ENCODE measurements around the gene SLC6A9. TPM values are rescaled to one million over a fixed set of nuclear protein-coding genes. Genes with fewer than 3 reads are reported as not detected.
A peak's percentile ranks its signal among the peaks of the same experiment; 100 is the strongest.

SLC6A9 gene
- total and polyA plus RNA-seq, 4 experiments from 2014 or later, result 0.75 to 0.84 TPM; not detected in 2

DNA sequence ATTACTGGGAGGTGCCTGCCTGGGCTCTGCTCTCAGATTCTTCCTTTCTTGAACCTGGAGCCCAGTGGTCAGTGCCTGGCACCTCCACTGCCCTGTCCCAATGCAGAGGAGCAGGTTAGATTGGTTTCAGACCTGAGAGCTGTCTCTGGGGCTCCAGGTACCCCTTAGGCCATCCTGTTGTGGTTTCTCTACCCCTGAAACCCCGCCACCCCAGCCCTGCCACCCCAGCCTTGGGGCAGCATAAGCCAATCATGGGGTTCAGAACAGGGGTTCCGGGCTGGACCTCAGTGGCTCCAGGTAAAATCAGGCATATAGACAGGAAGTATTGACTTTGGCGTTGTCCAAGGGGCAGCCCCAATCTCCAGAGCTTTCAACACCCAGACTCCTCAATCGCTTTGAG, 3.2 kb upstream of the SLC6A9 start:
- H3K27me3 ChIP-seq (ENCODE audit: insufficient read depth, low read length), result no peaks in the 10 kb centered on the region
- H3K27ac ChIP-seq (ENCODE audit: low read depth, low read length), result no peak overlapping the region
- no peak for DNase-seq
- H3K36me3 ChIP-seq (ENCODE audit: insufficient read depth, low read length), result no peaks in the 10 kb centered on the region
- peaks cover 0 to 2% of the 10 kb centered on the region in 2 donors for H3K36me3 Mint-ChIP-seq
- CTCF ChIA-PET (ENCODE audit: partially characterized antibody), result interaction anchor here (1.0 to 11.7 kb wide), 5 partner anchors 12 to 89 kb away, joined by 3 to 225 read pairs (median 6); no protein-coding TSS in a partner anchor
- no peak overlapping the region for H3K4me3 Mint-ChIP-seq
- no peaks in the 10 kb centered on the region for H3K9me3 ChIP-seq (ENCODE audit: control insufficient read depth in 1 of 2, low read length in 2 of 2)
- intact Hi-C loops (cut with micrococcal nuclease), result no loop called here
- no peaks in the 10 kb centered on the region for H3K9me3 Mint-ChIP-seq
- peaks cover 12% of the 10 kb centered on the region for H3K4me1 ChIP-seq (ENCODE audit: insufficient read depth, low read length)
- H3K27me3 Mint-ChIP-seq, result no peaks in the 10 kb centered on the region
- peaks cover 10 to 33% (median 14%) of the 10 kb centered on the region in 4 donors for H3K4me1 Mint-ChIP-seq
- POLR2A ChIA-PET (ENCODE audit: partially characterized antibody), result no interaction called here
- no peak overlapping the region for H3K27ac Mint-ChIP-seq
- no peak overlapping the region for H3K4me3 ChIP-seq (ENCODE audit: low read length in 2 of 2)

DNA sequence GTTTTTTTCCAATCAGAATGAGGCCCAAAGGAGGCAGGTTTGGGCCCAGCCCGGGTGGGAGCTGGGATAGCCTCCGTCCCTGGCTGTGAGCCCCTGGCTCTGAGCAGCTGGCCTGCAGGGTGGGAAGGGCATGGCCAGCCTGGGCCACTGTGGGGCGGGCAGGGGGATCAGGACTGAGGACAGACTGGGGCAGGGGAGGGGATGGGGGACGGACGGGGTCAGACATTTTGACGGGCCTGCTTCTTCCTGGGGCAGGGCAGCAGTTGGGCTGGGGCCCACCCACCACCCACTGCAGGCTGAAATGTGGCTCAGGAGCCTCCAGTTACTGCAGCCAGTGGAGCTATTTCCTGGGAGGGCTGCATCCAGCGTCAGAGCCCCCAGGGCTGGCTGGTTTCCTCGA, 2.5 kb upstream of the SLC6A9 start:
- Histone ChIP-seq H3K4me1 (ENCODE audit: insufficient read depth, low read length) (peaks cover 18% of the 10 kb centered on the region), H3K27ac (ENCODE audit: low read depth, low read length) (no peak overlapping the region), H3K27me3 (ENCODE audit: insufficient read depth, low read length) (no peaks in the 10 kb centered on the region), H3K9me3 (ENCODE audit: control insufficient read depth in 1 of 2, low read length in 2 of 2) (no peaks in the 10 kb centered on the region), H3K4me3 (ENCODE audit: low read length in 2 of 2) (no peak overlapping the region), H3K36me3 (ENCODE audit: insufficient read depth, low read length) (no peaks in the 10 kb centered on the region)
- intact Hi-C loops (cut with micrococcal nuclease), result no loop called here
- no peak for DNase-seq
- Mint-ChIP-seq H3K27me3 (no peaks in the 10 kb centered on the region), H3K4me3 (peak overlapping the region in 1 of 8 donors; percentile 43), H3K36me3 (peaks cover 0 to 2% of the 10 kb centered on the region in 2 donors), H3K4me1 (peaks cover 14 to 36% (median 20%) of the 10 kb centered on the region in 4 donors), H3K27ac (no peak overlapping the region), H3K9me3 (no peaks in the 10 kb centered on the region)
- ChIA-PET POLR2A (ENCODE audit: partially characterized antibody) (no interaction called here), CTCF (ENCODE audit: partially characterized antibody) (interaction anchor here (0.8 to 11.7 kb wide), 5 partner anchors 12 to 103 kb away, joined by 3 to 225 read pairs (median 3); no protein-coding TSS in a partner anchor)

DNA sequence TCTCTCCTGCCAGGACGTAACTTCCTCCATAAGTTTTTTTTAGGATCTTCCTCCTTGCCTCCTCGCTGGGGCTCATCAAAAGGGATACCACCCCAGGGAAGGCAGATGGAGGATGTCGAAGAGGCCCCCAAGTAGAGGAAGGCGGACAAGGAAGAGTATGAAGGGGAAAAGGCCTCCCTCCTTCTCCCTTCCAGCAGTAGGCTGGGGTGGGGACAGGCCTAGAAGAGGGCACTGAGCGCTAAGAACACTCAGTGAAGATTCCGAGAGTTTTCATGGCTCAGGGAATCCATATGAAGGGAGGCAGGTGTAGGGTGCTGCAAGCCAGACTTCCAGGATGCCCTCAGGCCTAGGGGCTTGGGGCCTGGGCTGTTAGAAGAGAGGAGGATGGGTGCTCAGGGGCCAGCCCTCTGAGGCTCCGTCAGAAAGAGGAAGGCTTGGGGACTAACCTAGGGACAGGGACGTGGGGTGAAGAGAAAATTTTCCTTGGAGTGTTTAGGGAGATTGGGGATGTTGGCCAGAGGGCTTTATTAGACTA, 1.8 kb upstream of the SLC6A9 start:
- no peak overlapping the region for H3K27ac ChIP-seq (ENCODE audit: low read depth, low read length)
- Mint-ChIP-seq H3K4me1 (peaks cover 17 to 40% (median 25%) of the 10 kb centered on the region in 4 donors), H3K9me3 (no peaks in the 10 kb centered on the region), H3K27ac (peak overlapping the region in 5 of 7 donors; percentile 11 to 95 (median 79)), H3K4me3 (no peak overlapping the region), H3K27me3 (no peaks in the 10 kb centered on the region), H3K36me3 (peaks cover 0 to 2% of the 10 kb centered on the region in 2 donors)
- no peaks in the 10 kb centered on the region for H3K36me3 ChIP-seq (ENCODE audit: insufficient read depth, low read length)
- POLR2A ChIA-PET (ENCODE audit: partially characterized antibody), result no interaction called here
- no peaks in the 10 kb centered on the region for H3K9me3 ChIP-seq (ENCODE audit: control insufficient read depth in 1 of 2, low read length in 2 of 2)
- intact Hi-C loops (cut with micrococcal nuclease), result no loop called here
- no peak for DNase-seq
- no peaks in the 10 kb centered on the region for H3K27me3 ChIP-seq (ENCODE audit: insufficient read depth, low read length)
- H3K4me1 ChIP-seq (ENCODE audit: insufficient read depth, low read length), result peaks cover 18% of the 10 kb centered on the region
- CTCF ChIA-PET (ENCODE audit: partially characterized antibody), result interaction anchor here (0.8 to 11.7 kb wide), 4 partner anchors 14 to 102 kb away, joined by 3 to 225 read pairs (median 26); no protein-coding TSS in a partner anchor
- H3K4me3 ChIP-seq (ENCODE audit: low read length in 2 of 2), result no peak overlapping the region

DNA sequence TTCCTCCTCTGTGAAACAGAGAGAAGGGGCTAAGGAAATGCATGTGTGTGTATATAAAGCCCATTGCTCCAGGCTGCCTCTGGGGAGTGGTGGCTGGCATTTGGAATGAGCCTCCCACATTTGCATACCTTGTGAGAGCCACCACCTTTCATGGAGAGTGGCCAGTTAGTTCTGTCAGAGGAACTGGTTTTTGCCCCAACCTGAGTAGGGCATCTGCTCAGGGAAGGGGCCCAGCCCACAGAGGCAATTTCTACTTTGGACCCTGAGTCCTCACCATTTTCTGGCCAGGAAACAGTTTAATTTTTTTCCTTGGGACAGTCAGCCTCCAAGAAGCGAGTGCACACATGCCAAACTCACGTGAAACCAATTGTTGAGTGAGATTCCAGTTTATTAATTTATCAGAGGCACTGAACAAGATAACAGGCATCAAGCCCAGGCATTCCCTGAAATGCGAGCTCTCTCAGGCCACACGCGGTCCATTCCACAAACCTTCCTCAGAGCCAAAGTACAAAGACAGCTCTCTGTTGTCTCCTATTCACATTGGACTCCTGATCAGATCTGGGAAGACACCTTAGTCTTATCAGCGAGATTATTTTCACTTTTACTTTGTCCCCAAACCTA, 1.0 kb upstream of the SLC6A9 start:
- intact Hi-C loops (cut with micrococcal nuclease), result no loop called here
- H3K36me3 ChIP-seq (ENCODE audit: insufficient read depth, low read length), result no peaks in the 10 kb centered on the region
- H3K4me1 ChIP-seq (ENCODE audit: insufficient read depth, low read length), result peaks cover 18% of the 10 kb centered on the region
- ChIA-PET POLR2A (ENCODE audit: partially characterized antibody) (no interaction called here), CTCF (ENCODE audit: partially characterized antibody) (interaction anchor here (11.7 kb wide), 1 partner anchor 29 kb away, joined by 225 read pairs; no protein-coding TSS in a partner anchor)
- Mint-ChIP-seq H3K9me3 (no peaks in the 10 kb centered on the region), H3K27ac (peak overlapping the region; percentile 31 to 95 (median 78)), H3K36me3 (peaks cover 0 to 2% of the 10 kb centered on the region in 2 donors), H3K4me3 (peak overlapping the region; percentile 3 to 90 (median 50)), H3K27me3 (no peaks in the 10 kb centered on the region), H3K4me1 (peaks cover 17 to 45% (median 27%) of the 10 kb centered on the region in 4 donors)
- no peak for DNase-seq
- H3K4me3 ChIP-seq (ENCODE audit: low read length in 2 of 2), result no peak overlapping the region
- H3K9me3 ChIP-seq (ENCODE audit: control insufficient read depth in 1 of 2, low read length in 2 of 2), result no peaks in the 10 kb centered on the region
- no peaks in the 10 kb centered on the region for H3K27me3 ChIP-seq (ENCODE audit: insufficient read depth, low read length)
- no peak overlapping the region for H3K27ac ChIP-seq (ENCODE audit: low read depth, low read length)

DNA sequence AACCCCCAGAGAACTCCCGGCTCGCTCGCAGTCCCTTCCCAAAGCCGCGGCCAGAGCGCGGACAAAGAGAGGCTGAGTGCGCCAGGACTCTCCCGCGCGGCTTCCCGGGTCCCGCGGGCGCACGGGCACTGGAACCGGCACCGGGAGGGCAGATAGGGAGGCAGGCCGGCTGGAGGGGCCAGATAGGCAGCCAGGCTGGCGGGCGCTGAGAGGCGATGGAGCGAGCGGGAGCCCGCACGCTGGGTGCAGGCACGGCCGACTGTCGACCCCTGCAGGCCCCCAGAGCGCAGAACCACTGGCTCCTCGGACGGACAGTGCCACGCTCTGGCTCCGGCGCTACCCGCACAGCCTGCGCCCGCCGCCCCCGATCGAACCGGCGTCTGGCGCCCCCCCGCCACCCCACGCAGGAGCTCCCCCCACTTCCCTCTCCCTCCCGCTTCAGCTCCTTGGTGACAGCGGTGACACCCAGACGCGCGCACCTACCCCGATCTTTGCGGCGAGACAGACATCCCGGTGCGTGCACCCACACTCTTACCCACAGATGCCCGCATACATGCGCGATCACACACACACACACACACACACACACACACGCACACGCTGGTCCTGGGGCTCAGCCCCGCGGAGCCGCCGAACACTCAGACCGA, 534 bp downstream of the SLC6A9 start:
- ChIA-PET POLR2A (ENCODE audit: partially characterized antibody) (interaction anchor here (0.9 to 2.3 kb wide), 6 partner anchors 39 to 602 kb away, joined by 3 to 6 read pairs (median 6); partner anchors contain the start of gene IPO13), CTCF (ENCODE audit: partially characterized antibody) (interaction anchor here (1.0 to 11.7 kb wide), 3 partner anchors 9 to 267 kb away, joined by 3 to 225 read pairs (median 3); no protein-coding TSS in a partner anchor)
- H3K27me3 Mint-ChIP-seq, result no peaks in the 10 kb centered on the region
- H3K36me3 Mint-ChIP-seq, result peaks cover 0 to 2% of the 10 kb centered on the region in 2 donors
- H3K9me3 Mint-ChIP-seq, result no peaks in the 10 kb centered on the region
- Histone ChIP-seq H3K36me3 (ENCODE audit: insufficient read depth, low read length) (no peaks in the 10 kb centered on the region), H3K27me3 (ENCODE audit: insufficient read depth, low read length) (no peaks in the 10 kb centered on the region), H3K4me3 (ENCODE audit: low read length in 2 of 2) (peak overlapping the region in 1 of 2 donors; percentile 66), H3K27ac (ENCODE audit: low read depth, low read length) (peak overlapping the region; percentile 64), H3K9me3 (ENCODE audit: control insufficient read depth in 1 of 2, low read length in 2 of 2) (no peaks in the 10 kb centered on the region), H3K4me1 (ENCODE audit: insufficient read depth, low read length) (peaks cover 18% of the 10 kb centered on the region)
- peaks cover 17 to 39% (median 26%) of the 10 kb centered on the region in 4 donors for H3K4me1 Mint-ChIP-seq
- peak; percentile 53 to 81 (median 56) for DNase-seq
- intact Hi-C loops (cut with micrococcal nuclease), result loop anchor here (1.0 kb wide), 4 partner anchors 39 to 84 kb away; partner anchors contain the start of genes ATP6V0B, CCDC24 and IPO13
- H3K4me3 Mint-ChIP-seq, result peak overlapping the region; percentile 80 to 90 (median 88)
- H3K27ac Mint-ChIP-seq, result peak overlapping the region; percentile 79 to 95 (median 88)

DNA sequence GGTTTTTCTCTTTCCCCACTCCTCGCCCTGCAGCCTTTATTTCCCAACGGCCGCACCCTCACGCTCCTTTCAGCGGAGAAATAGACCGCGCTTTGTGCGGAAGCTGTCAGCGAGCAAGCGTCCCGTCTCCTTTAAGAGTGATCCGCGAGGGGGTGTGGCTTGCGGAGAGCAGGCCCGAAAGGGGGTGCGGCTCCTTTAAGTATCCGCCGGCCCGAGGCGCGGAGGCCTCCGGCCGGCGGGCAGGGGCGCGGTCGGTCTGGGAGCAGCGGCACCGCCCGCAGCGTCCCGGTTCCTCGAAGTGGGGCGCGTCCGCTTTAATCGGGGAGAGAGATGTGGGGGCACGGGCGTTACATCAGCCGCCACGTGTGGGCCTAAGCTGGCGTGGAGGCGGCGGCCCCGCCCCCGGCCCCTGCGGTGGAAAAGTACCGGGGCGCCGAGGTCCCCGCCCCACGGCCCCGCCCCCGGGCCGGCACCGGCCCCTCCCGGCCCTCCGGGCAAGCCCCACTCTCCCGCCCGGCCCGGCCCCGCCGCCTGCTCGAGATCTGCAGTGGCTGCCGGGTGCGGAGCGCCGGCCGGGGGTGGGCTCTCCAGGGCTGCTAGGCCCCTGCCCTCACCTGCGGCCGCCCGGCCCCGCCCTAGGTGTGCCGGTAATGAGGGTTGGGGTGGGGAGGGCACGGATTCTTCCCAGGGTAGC, 1.2 kb downstream of the SLC6A9 start:
- CTCF ChIA-PET (ENCODE audit: partially characterized antibody), result interaction anchor here (1.0 to 11.7 kb wide), 3 partner anchors 10 to 267 kb away, joined by 3 to 225 read pairs (median 3); no protein-coding TSS in a partner anchor
- H3K27me3 Mint-ChIP-seq, result no peaks in the 10 kb centered on the region
- POLR2A ChIA-PET (ENCODE audit: partially characterized antibody), result interaction anchor here (0.8 to 2.3 kb wide), 7 partner anchors 38 to 602 kb away, joined by 3 to 6 read pairs (median 5); partner anchors contain the start of genes IPO13 and KDM4A
- Histone ChIP-seq H3K9me3 (ENCODE audit: control insufficient read depth in 1 of 2, low read length in 2 of 2) (no peaks in the 10 kb centered on the region), H3K4me3 (ENCODE audit: low read length in 2 of 2) (peak overlapping the region; percentile 66 to 69), H3K27me3 (ENCODE audit: insufficient read depth, low read length) (no peaks in the 10 kb centered on the region), H3K4me1 (ENCODE audit: insufficient read depth, low read length) (peaks cover 18% of the 10 kb centered on the region), H3K27ac (ENCODE audit: low read depth, low read length) (peak overlapping the region; percentile 64), H3K36me3 (ENCODE audit: insufficient read depth, low read length) (no peaks in the 10 kb centered on the region)
- H3K36me3 Mint-ChIP-seq, result peaks cover 0 to 2% of the 10 kb centered on the region in 2 donors
- peaks cover 17 to 39% (median 26%) of the 10 kb centered on the region in 4 donors for H3K4me1 Mint-ChIP-seq
- peak; percentile 84 to 89 (median 86) for DNase-seq
- intact Hi-C loops (cut with micrococcal nuclease), result loop anchor here (1.0 kb wide), 4 partner anchors 39 to 84 kb away; partner anchors contain the start of genes ATP6V0B, CCDC24 and IPO13
- peak overlapping the region; percentile 95 to 97 (median 96) for H3K27ac Mint-ChIP-seq
- peak overlapping the region; percentile 89 to 98 (median 96) for H3K4me3 Mint-ChIP-seq
- H3K9me3 Mint-ChIP-seq, result no peaks in the 10 kb centered on the region
